Lower leg skin (tissue), 3 donors: ENCODE data around the gene UQCR10.

ENCODE experiments used
- POLR2A ChIP-seq, 2 donors: fragments of 450-650 bp; IDR thresholded peaks; one replicate each; pipeline ENCODE4 v1.6.1; 2016 to 2017; ENCODE audit warnings: antibody characterized with exemption in 2 of 2, mild to moderate bottlenecking in 1 of 2, moderate library complexity in 1 of 2
- TF ChIP-seq, protein P1 (sequence below), 3 donors: fragments of 450-650 bp; IDR thresholded peaks; one replicate each; pipeline ENCODE4 v1.5.1; 2016; ENCODE audit warnings: antibody characterized with exemption in 3 of 3, mild to moderate bottlenecking in 3 of 3, moderate library complexity in 2 of 3

DNA sequence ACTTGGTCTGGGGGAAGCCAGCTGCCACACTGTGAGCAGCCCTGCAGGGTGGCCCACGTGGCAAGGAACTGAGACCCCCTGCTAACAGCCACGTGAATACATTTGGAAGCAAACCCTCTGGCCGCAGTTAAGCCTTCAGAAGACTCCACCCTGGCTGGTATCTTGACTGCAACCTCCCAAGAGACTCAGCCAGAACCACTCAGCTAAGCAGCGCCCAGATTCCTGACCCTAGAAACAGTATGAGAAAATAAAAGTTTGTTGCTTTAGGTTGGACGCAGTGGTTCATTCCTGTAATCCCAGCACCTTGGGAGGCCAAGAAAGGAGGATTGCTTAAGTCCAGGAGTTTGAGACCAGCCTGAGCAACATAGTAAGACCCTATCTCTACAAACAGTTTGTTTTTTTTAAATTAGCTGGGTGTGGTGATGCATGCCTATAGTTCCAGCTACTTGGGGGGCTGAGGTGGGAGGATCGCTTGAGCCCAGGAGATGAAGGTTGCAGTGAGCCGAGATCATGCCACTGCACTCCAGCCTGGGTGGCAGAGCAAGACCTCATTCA is 9.0 kb upstream of the UQCR10 start:
- TF ChIP-seq, protein P1, sequence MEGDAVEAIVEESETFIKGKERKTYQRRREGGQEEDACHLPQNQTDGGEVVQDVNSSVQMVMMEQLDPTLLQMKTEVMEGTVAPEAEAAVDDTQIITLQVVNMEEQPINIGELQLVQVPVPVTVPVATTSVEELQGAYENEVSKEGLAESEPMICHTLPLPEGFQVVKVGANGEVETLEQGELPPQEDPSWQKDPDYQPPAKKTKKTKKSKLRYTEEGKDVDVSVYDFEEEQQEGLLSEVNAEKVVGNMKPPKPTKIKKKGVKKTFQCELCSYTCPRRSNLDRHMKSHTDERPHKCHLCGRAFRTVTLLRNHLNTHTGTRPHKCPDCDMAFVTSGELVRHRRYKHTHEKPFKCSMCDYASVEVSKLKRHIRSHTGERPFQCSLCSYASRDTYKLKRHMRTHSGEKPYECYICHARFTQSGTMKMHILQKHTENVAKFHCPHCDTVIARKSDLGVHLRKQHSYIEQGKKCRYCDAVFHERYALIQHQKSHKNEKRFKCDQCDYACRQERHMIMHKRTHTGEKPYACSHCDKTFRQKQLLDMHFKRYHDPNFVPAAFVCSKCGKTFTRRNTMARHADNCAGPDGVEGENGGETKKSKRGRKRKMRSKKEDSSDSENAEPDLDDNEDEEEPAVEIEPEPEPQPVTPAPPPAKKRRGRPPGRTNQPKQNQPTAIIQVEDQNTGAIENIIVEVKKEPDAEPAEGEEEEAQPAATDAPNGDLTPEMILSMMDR (IDR thresholded peaks at IDR 0.05), result no peak
- TF ChIP-seq POLR2A (IDR thresholded peaks at IDR 0.05), result no peak
